NB4 (cell line): ENCODE measurements around the gene WNT2.

ENCODE experiments used
- MYC ChIP-seq: IDR thresholded peaks from 2 replicates; pipeline ENCODE4 v1.6.1; 2011; ENCODE audit warnings: low read depth, low read length
- POLR2A ChIP-seq: IDR thresholded peaks from 2 replicates; pipeline ENCODE4 v1.6.1; 2011; ENCODE audit warnings: mild to moderate bottlenecking; ENCODE audit not compliant: insufficient read length; ENCODE audit errors: extremely low read depth
- TF ChIP-seq, protein P1 (sequence below): IDR thresholded peaks from one replicate; pipeline ENCODE4 v1.5.1; 2012; ENCODE audit warnings: low read depth, low read length

DNA sequence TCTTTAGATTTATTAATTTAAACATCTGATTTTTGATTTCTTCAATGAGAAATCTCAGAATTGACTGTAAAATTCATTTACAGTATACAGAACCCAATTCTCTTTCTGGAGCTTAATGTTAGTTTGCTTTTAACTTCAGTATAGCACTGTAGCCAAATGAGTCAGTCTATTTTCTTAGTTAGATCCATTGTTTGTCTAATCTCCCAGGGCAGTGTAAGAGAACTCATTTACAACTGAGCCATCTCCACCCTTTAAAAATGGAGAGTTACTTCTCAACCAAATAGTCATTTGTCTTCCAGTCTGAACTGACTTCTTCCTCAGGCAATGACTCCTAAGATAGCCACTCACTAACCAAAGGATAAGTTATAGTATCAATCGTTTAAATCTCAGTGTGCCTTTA is 3.0 kb upstream of the WNT2 start:
- TF ChIP-seq, protein P1, sequence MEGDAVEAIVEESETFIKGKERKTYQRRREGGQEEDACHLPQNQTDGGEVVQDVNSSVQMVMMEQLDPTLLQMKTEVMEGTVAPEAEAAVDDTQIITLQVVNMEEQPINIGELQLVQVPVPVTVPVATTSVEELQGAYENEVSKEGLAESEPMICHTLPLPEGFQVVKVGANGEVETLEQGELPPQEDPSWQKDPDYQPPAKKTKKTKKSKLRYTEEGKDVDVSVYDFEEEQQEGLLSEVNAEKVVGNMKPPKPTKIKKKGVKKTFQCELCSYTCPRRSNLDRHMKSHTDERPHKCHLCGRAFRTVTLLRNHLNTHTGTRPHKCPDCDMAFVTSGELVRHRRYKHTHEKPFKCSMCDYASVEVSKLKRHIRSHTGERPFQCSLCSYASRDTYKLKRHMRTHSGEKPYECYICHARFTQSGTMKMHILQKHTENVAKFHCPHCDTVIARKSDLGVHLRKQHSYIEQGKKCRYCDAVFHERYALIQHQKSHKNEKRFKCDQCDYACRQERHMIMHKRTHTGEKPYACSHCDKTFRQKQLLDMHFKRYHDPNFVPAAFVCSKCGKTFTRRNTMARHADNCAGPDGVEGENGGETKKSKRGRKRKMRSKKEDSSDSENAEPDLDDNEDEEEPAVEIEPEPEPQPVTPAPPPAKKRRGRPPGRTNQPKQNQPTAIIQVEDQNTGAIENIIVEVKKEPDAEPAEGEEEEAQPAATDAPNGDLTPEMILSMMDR = no peak
- TF ChIP-seq POLR2A = no peak
- TF ChIP-seq MYC = no peak
